H9 (cell line): Measurements from ENCODE around the gene DIP2C. TPM values are rescaled to one million over a fixed set of nuclear protein-coding genes. Genes with fewer than 3 reads are reported as not detected.

Experiments used
- DNase-seq: peaks from one replicate; pipeline ENCODE4 v3.0.0-alpha.2; 2017
- H2AFZ ChIP-seq: one replicate; pipeline ENCODE4 v1.6.1; 2013; ENCODE audit warnings: mild to moderate bottlenecking, low read length, control low read depth, moderate library complexity
- H2AK5ac ChIP-seq: 2 replicates; pipeline ENCODE4 v1.6.1; 2013; ENCODE audit warnings: low read length, control low read depth, mixed read lengths; ENCODE audit not compliant: insufficient read length
- H2BK120ac ChIP-seq: one replicate; pipeline ENCODE4 v1.6.1; 2013; ENCODE audit warnings: low read depth, mild to moderate bottlenecking, low read length, control low read depth, inconsistent platforms; ENCODE audit not compliant: poor library complexity, severe bottlenecking
- H2BK12ac ChIP-seq: 2 replicates; pipeline ENCODE4 v1.6.1; 2013; ENCODE audit warnings: low read length, control low read depth, mixed read lengths, low read depth; ENCODE audit not compliant: insufficient read length
- H2BK15ac ChIP-seq: 2 replicates; pipeline ENCODE4 v1.6.1; 2013; ENCODE audit warnings: low read depth, low read length, control low read depth
- H2BK20ac ChIP-seq: one replicate; pipeline ENCODE4 v1.6.1; 2013; ENCODE audit warnings: low read depth, mild to moderate bottlenecking, low read length, control low read depth, inconsistent platforms; ENCODE audit not compliant: poor library complexity, severe bottlenecking
- H2BK5ac ChIP-seq: 2 replicates; pipeline ENCODE4 v1.6.1; 2013; ENCODE audit warnings: low read length, control low read depth, mixed read lengths; ENCODE audit not compliant: insufficient read length
- H3K14ac ChIP-seq: 2 replicates; pipeline ENCODE4 v1.6.1; 2013; ENCODE audit warnings: low read length, control low read depth; ENCODE audit not compliant: insufficient read depth
- H3K18ac ChIP-seq: 2 replicates; pipeline ENCODE4 v1.6.1; 2013; ENCODE audit warnings: low read depth, mild to moderate bottlenecking, mixed read lengths, low read length, control low read depth; ENCODE audit not compliant: insufficient read length
- H3K23ac ChIP-seq: 2 replicates; pipeline ENCODE4 v1.6.1; 2013; ENCODE audit warnings: low read length, control low read depth, mixed read lengths, low read depth; ENCODE audit not compliant: insufficient read length
- H3K23me2 ChIP-seq: 2 replicates; pipeline ENCODE4 v1.6.1; 2013; ENCODE audit warnings: low read depth, mild to moderate bottlenecking, mixed read lengths, low read length, control low read depth; ENCODE audit not compliant: insufficient read length, poor library complexity, severe bottlenecking
- H3K27ac ChIP-seq: 2 replicates; pipeline ENCODE4 v1.5.1; 2013; ENCODE audit warnings: low read length, control low read depth, mixed read lengths, low read depth; ENCODE audit not compliant: insufficient read length
- H3K27me3 ChIP-seq: 2 replicates; pipeline ENCODE4 v1.6.1; 2013; ENCODE audit warnings: low read length, control low read depth, inconsistent platforms; ENCODE audit not compliant: insufficient read depth
- H3K4ac ChIP-seq: 2 replicates; pipeline ENCODE4 v1.6.1; 2013; ENCODE audit warnings: low read depth, mild to moderate bottlenecking, control low read depth, inconsistent platforms, low read length, moderate library complexity
- H3K4me1 ChIP-seq: 2 replicates; pipeline ENCODE4 v1.6.1; 2013; ENCODE audit warnings: low read length, control low read depth, inconsistent platforms; ENCODE audit not compliant: insufficient read depth
- H3K4me2 ChIP-seq: 2 replicates; pipeline ENCODE4 v1.6.1; 2013; ENCODE audit warnings: low read length, control low read depth, mixed read lengths; ENCODE audit not compliant: insufficient read length, insufficient read depth
- H3K56ac ChIP-seq: 2 replicates; pipeline ENCODE4 v1.6.1; 2013; ENCODE audit warnings: low read depth, mild to moderate bottlenecking, mixed read lengths, low read length, control low read depth; ENCODE audit not compliant: insufficient read length
- H3K79me1 ChIP-seq: 2 replicates; pipeline ENCODE4 v1.6.1; 2013; ENCODE audit warnings: low read depth, mild to moderate bottlenecking, moderate library complexity, low read length, control low read depth, inconsistent platforms; ENCODE audit not compliant: insufficient read depth, poor library complexity, severe bottlenecking
- H3K79me2 ChIP-seq: 2 replicates; pipeline ENCODE4 v1.6.1; 2013; ENCODE audit warnings: low read length, control low read depth, inconsistent platforms; ENCODE audit not compliant: insufficient read depth
- H3K9ac ChIP-seq: 2 replicates; pipeline ENCODE4 v1.6.1; 2013; ENCODE audit warnings: low read length, control low read depth, mixed read lengths; ENCODE audit not compliant: insufficient read length; ENCODE audit errors: extremely low read depth
- H3K9me3 ChIP-seq: one replicate; pipeline ENCODE4 v1.6.1; 2013; ENCODE audit warnings: low read depth, low read length, inconsistent platforms; ENCODE audit not compliant: control insufficient read depth
- H3T11ph ChIP-seq: one replicate; pipeline ENCODE4 v1.6.1; 2013; ENCODE audit warnings: mild to moderate bottlenecking, low read length, control low read depth, inconsistent platforms
- H4K20me1 ChIP-seq: one replicate; pipeline ENCODE4 v1.6.1; 2013; ENCODE audit not compliant: control insufficient read depth, insufficient read length, insufficient read depth
- H4K5ac ChIP-seq: 2 replicates; pipeline ENCODE4 v1.6.1; 2013; ENCODE audit warnings: low read depth, mild to moderate bottlenecking, mixed read lengths, low read length, control low read depth; ENCODE audit not compliant: insufficient read length
- H4K8ac ChIP-seq: replicated peaks from 2 replicates; pipeline ENCODE4 v1.6.1; 2013; ENCODE audit warnings: low read length, control low read depth, mixed read lengths, low read depth; ENCODE audit not compliant: insufficient read length
- H4K91ac ChIP-seq: 2 replicates; pipeline ENCODE4 v1.6.1; 2013; ENCODE audit warnings: low read depth, mild to moderate bottlenecking, moderate library complexity, mixed read lengths, low read length, control low read depth; ENCODE audit not compliant: insufficient read length
- H3K27ac Mint-ChIP-seq, 3 experiments: 2 replicates in 2 of 3; 3 replicates in 1 of 3; pipeline ENCODE4 v1.8.0; 2020 to 2021; ENCODE audit warnings: mixed read lengths in 3 of 3, mild to moderate bottlenecking in 1 of 3, moderate library complexity in 1 of 3
- H3K27me3 Mint-ChIP-seq: 2 replicates; pipeline ENCODE4 v1.8.0; 2021; ENCODE audit warnings: low read depth, mild to moderate bottlenecking, moderate library complexity, mixed read lengths
- H3K36me3 Mint-ChIP-seq, 3 experiments: 2 replicates in 2 of 3; 3 replicates in 1 of 3; pipeline ENCODE4 v1.8.0; 2020 to 2021; ENCODE audit warnings: low read depth in 3 of 3, mixed read lengths in 3 of 3; ENCODE audit not compliant: insufficient read depth in 1 of 3
- H3K4me1 Mint-ChIP-seq, 2 experiments: 2 replicates each; pipeline ENCODE4 v1.8.0; 2020; ENCODE audit warnings: mixed read lengths in 2 of 2
- H3K4me3 Mint-ChIP-seq, 2 experiments: 2 replicates in 1 of 2; 3 replicates in 1 of 2; pipeline ENCODE4 v1.8.0; 2020 to 2021; ENCODE audit warnings: mild to moderate bottlenecking in 2 of 2, mixed read lengths in 2 of 2, moderate library complexity in 1 of 2
- H3K9me3 Mint-ChIP-seq, 2 experiments: 2 replicates in 1 of 2; 3 replicates in 1 of 2; pipeline ENCODE4 v1.8.0; 2020; ENCODE audit warnings: mild to moderate bottlenecking in 2 of 2, mixed read lengths in 2 of 2, moderate library complexity in 1 of 2
- WGBS: extraction: QIAGEN DNeasy Blood & Tissue Kit; methylation state at CpG from one replicate; pipeline ENCODE4 v1.1.7; 2013; ENCODE audit warnings: missing lambda C conversion rate, low lambda C conversion rate, mixed read lengths; ENCODE audit not compliant: insufficient read length; ENCODE audit errors: extremely low coverage; 5-methylcytosine and 5-hydroxymethylcytosine counted together
- total RNA-seq: library from RNA; stranded (reverse); gene quantifications from 2 replicates; pipeline ENCODE4 v1.2.1, GENCODE V29; 2021
- TF ChIP-seq, protein P1 (sequence below): fragments of 200-600 bp; sonication (generic); conservative IDR thresholded peaks from 3 replicates; pipeline ENCODE4 v1.8.0; 2021; ENCODE audit warnings: antibody characterized with exemption, mild to moderate bottlenecking

DIP2C gene
- total RNA-seq, 1 experiment from 2014 or later, result 7.9 TPM

DNA sequence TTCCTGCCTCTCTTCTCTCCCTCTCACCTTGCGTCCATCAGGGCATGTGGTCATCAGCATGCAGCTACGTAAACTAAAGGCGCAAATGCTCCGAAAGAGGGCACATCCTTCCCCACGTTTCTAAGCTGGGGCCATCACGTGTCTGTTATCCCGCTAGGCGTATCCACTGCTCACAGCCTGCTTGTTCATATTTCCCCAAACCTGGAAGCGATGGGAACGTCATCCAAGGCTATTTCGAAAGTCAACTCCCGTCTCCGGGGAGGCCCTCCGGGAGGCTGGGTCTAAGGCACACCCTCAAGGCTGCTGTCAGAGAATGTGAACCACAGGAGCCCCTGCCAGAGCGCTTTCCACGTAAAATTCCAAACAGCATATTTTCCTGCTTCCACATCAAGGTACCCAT lies 199.2 kb downstream of the DIP2C start:
- H2BK12ac ChIP-seq, result no peak overlapping the region
- H3K79me1 ChIP-seq, result no peaks in the 10 kb centered on the region
- H3K4me1 ChIP-seq, result peaks cover 6% of the 10 kb centered on the region; the same call in 1 of the 2 replicates
- H3K79me2 ChIP-seq, result no peaks in the 10 kb centered on the region
- Mint-ChIP-seq H3K4me1 (peaks cover 42 to 43% of the 10 kb centered on the region in 2 experiments), H3K9me3 (no peaks in the 10 kb centered on the region), H3K27ac (peak overlapping the region in 1 of 3 experiments; percentile 12; a peak in 1 of 7 replicates), H3K4me3 (no peak overlapping the region), H3K36me3 (no peaks in the 10 kb centered on the region; a peak in 2 of 7 replicates), H3K27me3 (peaks cover 26% of the 10 kb centered on the region)
- H2AK5ac ChIP-seq, result no peak overlapping the region
- no peak overlapping the region for H2BK15ac ChIP-seq
- H3K9ac ChIP-seq, result no peak overlapping the region
- no peak overlapping the region for H4K91ac ChIP-seq
- no peaks in the 10 kb centered on the region for H3K23me2 ChIP-seq
- H3K4me2 ChIP-seq, result no peak overlapping the region
- no peak overlapping the region for H2AFZ ChIP-seq
- no peak overlapping the region for H4K5ac ChIP-seq
- H4K8ac ChIP-seq, result no peak overlapping the region
- no peak overlapping the region for H2BK120ac ChIP-seq
- H3K9me3 ChIP-seq, result no peaks in the 10 kb centered on the region
- H2BK20ac ChIP-seq, result no peak overlapping the region
- no CpG with 5 or more reads among the region's 16 CpGs for WGBS
- H2BK5ac ChIP-seq, result no peak overlapping the region
- H3K56ac ChIP-seq, result no peak overlapping the region
- TF ChIP-seq, protein P1, sequence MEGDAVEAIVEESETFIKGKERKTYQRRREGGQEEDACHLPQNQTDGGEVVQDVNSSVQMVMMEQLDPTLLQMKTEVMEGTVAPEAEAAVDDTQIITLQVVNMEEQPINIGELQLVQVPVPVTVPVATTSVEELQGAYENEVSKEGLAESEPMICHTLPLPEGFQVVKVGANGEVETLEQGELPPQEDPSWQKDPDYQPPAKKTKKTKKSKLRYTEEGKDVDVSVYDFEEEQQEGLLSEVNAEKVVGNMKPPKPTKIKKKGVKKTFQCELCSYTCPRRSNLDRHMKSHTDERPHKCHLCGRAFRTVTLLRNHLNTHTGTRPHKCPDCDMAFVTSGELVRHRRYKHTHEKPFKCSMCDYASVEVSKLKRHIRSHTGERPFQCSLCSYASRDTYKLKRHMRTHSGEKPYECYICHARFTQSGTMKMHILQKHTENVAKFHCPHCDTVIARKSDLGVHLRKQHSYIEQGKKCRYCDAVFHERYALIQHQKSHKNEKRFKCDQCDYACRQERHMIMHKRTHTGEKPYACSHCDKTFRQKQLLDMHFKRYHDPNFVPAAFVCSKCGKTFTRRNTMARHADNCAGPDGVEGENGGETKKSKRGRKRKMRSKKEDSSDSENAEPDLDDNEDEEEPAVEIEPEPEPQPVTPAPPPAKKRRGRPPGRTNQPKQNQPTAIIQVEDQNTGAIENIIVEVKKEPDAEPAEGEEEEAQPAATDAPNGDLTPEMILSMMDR, result no peak
- H4K20me1 ChIP-seq, result no peaks in the 10 kb centered on the region
- no peak overlapping the region for H3K18ac ChIP-seq
- no peak for DNase-seq
- no peak overlapping the region for H3K27ac ChIP-seq
- H3K23ac ChIP-seq, result no peak overlapping the region
- H3K4ac ChIP-seq, result no peak overlapping the region
- no peaks in the 10 kb centered on the region for H3K27me3 ChIP-seq
- H3T11ph ChIP-seq, result no peak overlapping the region
- H3K14ac ChIP-seq, result no peak overlapping the region
